Stomach (tissue), 9 donors: ENCODE data around the gene ABCA12. TPM values are rescaled to one million over a fixed set of nuclear protein-coding genes. Genes with fewer than 3 reads are reported as not detected.

ENCODE experiments used
- DNase-seq, 2 donors: peaks; one replicate each; pipeline versions ENCODE4 v3.0.0 to v3.0.0-alpha.2; 2013 to 2019
- H3K27ac ChIP-seq, 5 donors: fragments of 200-600 bp in 4 of 5; sonication (generic) in 4 of 5; one replicate each; pipeline ENCODE4 v1.5.1; 2013 to 2019; ENCODE audit warnings: mild to moderate bottlenecking in 1 of 5, moderate library complexity in 1 of 5
- H3K27me3 ChIP-seq, 3 donors: fragments of 200-600 bp; sonication (generic); one replicate each; pipeline ENCODE4 v1.5.1; 2017 to 2019; ENCODE audit warnings: mixed run types in 1 of 3
- H3K36me3 ChIP-seq, 4 donors: fragments of 200-600 bp; sonication (generic); 1 replicate in 3 of 4; 2 replicates in 1 of 4; pipeline ENCODE4 v1.5.1; 2016 to 2019
- H3K4me1 ChIP-seq, 4 donors: fragments of 200-600 bp; sonication (generic); one replicate each; pipeline ENCODE4 v1.5.1; 2016 to 2019
- H3K4me3 ChIP-seq, 4 donors: fragments of 200-600 bp; sonication (generic) in 3 of 4; one replicate each; pipeline ENCODE4 v1.5.1; 2016 to 2019; ENCODE audit warnings: mild to moderate bottlenecking in 1 of 4
- H3K9me3 ChIP-seq, 4 donors: fragments of 200-600 bp; sonication (generic); one replicate each; pipeline ENCODE4 v1.5.1; 2016 to 2019
- CTCF ChIP-seq, 7 experiments: fragments of 450-650 bp in 4 of 7; fragments of 200-600 bp in 3 of 7; sonication (generic) in 3 of 7; IDR thresholded peaks; one replicate each; pipeline ENCODE4 v1.5.1; 2016 to 2019; ENCODE audit warnings: antibody characterized with exemption in 7 of 7, control low read depth in 2 of 7, mild to moderate bottlenecking in 1 of 7
- EP300 ChIP-seq: sonication (generic); formaldehyde crosslinking; IDR thresholded peaks from one replicate; pipeline ENCODE4 v1.6.1; 2017; ENCODE audit warnings: antibody characterized with exemption
- POLR2A ChIP-seq, 4 donors: fragments of 450-650 bp; IDR thresholded peaks; one replicate each; pipeline ENCODE4 v1.6.1; 2016; ENCODE audit warnings: antibody characterized with exemption in 4 of 4, control low read depth in 2 of 4, mild to moderate bottlenecking in 1 of 4, moderate library complexity in 1 of 4
- POLR2AphosphoS5 ChIP-seq, 3 donors: sonication (generic); formaldehyde crosslinking; IDR thresholded peaks; one replicate each; pipeline ENCODE4 v1.6.1; 2016; ENCODE audit warnings: antibody characterized with exemption in 3 of 3
- WGBS, 5 donors: extraction: QIAGEN DNeasy Blood & Tissue Kit in 3 of 5; methylation state at CpG; one replicate each; pipeline versions ENCODE4 v1.1.5 to v1.1.7; 2013 to 2018; 5-methylcytosine and 5-hydroxymethylcytosine counted together
- intact Hi-C: fragments of 100-400 bp; cut with DNase I; formaldehyde crosslinking; loops from one replicate; pipeline ENCODE4 v1.15.1; 2023; ENCODE audit warnings: low total_unique reads
- polyA plus RNA-seq, 3 donors: library from polyadenylated mRNA; stranded (reverse); fragments of 200-250 nt; gene quantifications; one replicate each; pipeline ENCODE4 v1.2.3, GENCODE V29; 2013
- total RNA-seq, 5 donors: library from RNA; depleted of rRNA; stranded (reverse); fragments of >200 nt; gene quantifications; one replicate each; pipeline versions ENCODE4 v1.1.0 to v1.2.3, GENCODE V29; 2014 to 2016
- donor health status: healthy with polysubstance abuse.
- donor health status: Bipolar disorder and iron deficiency.
- donor health status: healthy.

Gene ABCA12
- total and polyA plus RNA-seq, 8 donors: under 0.01 to 1.8 (median 0.15) TPM; not detected in 4

- no peak overlapping the region for H3K27ac ChIP-seq
- intact Hi-C loops: no loop called here
- 75 to 87% (median 80%) methylated on average over 5 of the region's 5 CpGs for WGBS, 5 donors
Measured at GRCh38 chr2:214966420-214966819, 172.0 kb downstream of the ABCA12 start.

DNA sequence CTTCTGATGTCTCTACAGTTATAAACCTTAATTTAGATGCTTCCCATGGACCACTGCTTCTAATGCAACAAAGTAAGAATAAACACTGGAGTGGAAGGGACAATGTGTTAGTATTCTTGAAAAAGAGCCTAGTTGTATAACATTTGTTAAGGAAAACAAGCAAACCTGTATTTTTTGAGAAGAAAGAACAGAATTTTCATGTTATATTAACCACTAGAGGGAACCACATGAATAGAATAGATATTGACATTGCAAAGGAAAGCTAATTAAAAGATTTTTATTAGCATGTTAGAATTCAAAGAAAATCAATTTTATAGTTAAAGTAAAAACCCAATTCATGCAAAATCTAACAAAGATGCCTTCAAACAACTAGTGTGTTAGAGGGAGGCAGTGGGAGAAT is 177.7 kb downstream of the ABCA12 start:
- no peak overlapping the region for H3K27ac ChIP-seq
- H3K4me1 ChIP-seq: no peaks in the 10 kb centered on the region
- no peaks in the 10 kb centered on the region for H3K36me3 ChIP-seq
- H3K9me3 ChIP-seq: peaks cover 0 to 10% (median 0%) of the 10 kb centered on the region in 4 donors
- intact Hi-C loops: no loop called here
- DNase-seq: no peak
- no peaks in the 10 kb centered on the region for H3K27me3 ChIP-seq
- TF ChIP-seq POLR2A (IDR thresholded peaks at IDR 0.05): no peak
- no peak overlapping the region for H3K4me3 ChIP-seq

More at GRCh38 chr2:214966420-214966819, 172.0 kb downstream of the ABCA12 start:
- no peak for TF ChIP-seq CTCF (IDR thresholded peaks at IDR 0.05)
- no peak for TF ChIP-seq POLR2A (IDR thresholded peaks at IDR 0.05)
- TF ChIP-seq POLR2AphosphoS5 (IDR thresholded peaks at IDR 0.05): no peak
- TF ChIP-seq EP300: no peak
- peaks cover 0 to 10% (median 0%) of the 10 kb centered on the region in 4 donors for H3K9me3 ChIP-seq
- no peak overlapping the region for H3K4me3 ChIP-seq
- H3K36me3 ChIP-seq: no peaks in the 10 kb centered on the region
- H3K4me1 ChIP-seq: no peaks in the 10 kb centered on the region
- no peaks in the 10 kb centered on the region for H3K27me3 ChIP-seq
- DNase-seq: no peak

DNA sequence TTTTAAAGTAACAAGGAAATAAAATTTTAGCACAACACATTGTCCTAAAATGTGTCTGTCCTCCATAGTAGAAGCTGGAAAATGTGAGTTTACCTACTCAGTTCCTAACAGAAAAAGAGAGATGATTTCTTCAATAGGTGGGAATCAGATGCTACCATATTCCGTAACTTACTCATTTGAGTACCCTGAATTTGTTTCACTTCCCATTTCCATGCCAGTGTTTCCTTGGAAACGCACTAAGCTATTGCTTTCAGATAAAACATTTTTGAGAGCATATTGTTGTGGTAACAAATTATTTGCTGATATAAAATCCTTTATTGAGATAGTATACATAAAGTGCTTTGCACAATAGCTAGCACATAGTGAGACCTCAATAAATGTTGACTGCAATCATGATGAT is 191.5 kb downstream of the ABCA12 start:
- WGBS, 5 donors: 84 to 94% (median 86%) methylated on average over 2 of the region's 2 CpGs
- no peak for TF ChIP-seq POLR2A (IDR thresholded peaks at IDR 0.05)
- no peak for TF ChIP-seq POLR2AphosphoS5 (IDR thresholded peaks at IDR 0.05)
- TF ChIP-seq EP300: no peak
- no peak for TF ChIP-seq CTCF (IDR thresholded peaks at IDR 0.05)
- Histone ChIP-seq H3K4me1 (no peaks in the 10 kb centered on the region), H3K27me3 (no peaks in the 10 kb centered on the region), H3K27ac (no peak overlapping the region), H3K4me3 (no peak overlapping the region), H3K9me3 (no peaks in the 10 kb centered on the region), H3K36me3 (no peaks in the 10 kb centered on the region)
- intact Hi-C loops: no loop called here
- no peak for DNase-seq

- WGBS, 5 donors: 79 to 87% (median 83%) methylated on average over 4 of the region's 4 CpGs
- no peak for DNase-seq
- TF ChIP-seq POLR2A (IDR thresholded peaks at IDR 0.05) (no peak), EP300 (no peak), POLR2AphosphoS5 (IDR thresholded peaks at IDR 0.05) (no peak), CTCF (IDR thresholded peaks at IDR 0.05) (no peak)
- H3K36me3 ChIP-seq: no peaks in the 10 kb centered on the region
- H3K4me3 ChIP-seq: no peak overlapping the region
- H3K9me3 ChIP-seq: no peaks in the 10 kb centered on the region
- intact Hi-C loops: no loop called here
- H3K4me1 ChIP-seq: no peaks in the 10 kb centered on the region
- no peaks in the 10 kb centered on the region for H3K27me3 ChIP-seq
- H3K27ac ChIP-seq: no peak overlapping the region
Measured at GRCh38 chr2:214934006-214934405, 204.4 kb downstream of the ABCA12 start.

GRCh38 chr2:214904634-214905033 is 233.8 kb downstream of the ABCA12 start:
- H3K27me3 ChIP-seq: no peaks in the 10 kb centered on the region
- no peak overlapping the region for H3K4me3 ChIP-seq
- DNase-seq: no peak
- H3K9me3 ChIP-seq: no peaks in the 10 kb centered on the region
- H3K36me3 ChIP-seq: no peaks in the 10 kb centered on the region
- H3K27ac ChIP-seq: no peak overlapping the region
- no peak for TF ChIP-seq CTCF (IDR thresholded peaks at IDR 0.05)
- TF ChIP-seq EP300: no peak
- TF ChIP-seq POLR2AphosphoS5 (IDR thresholded peaks at IDR 0.05): no peak
- no peak for TF ChIP-seq POLR2A (IDR thresholded peaks at IDR 0.05)
- intact Hi-C loops: no loop called here
- H3K4me1 ChIP-seq: no peaks in the 10 kb centered on the region
- WGBS, 5 donors: 32 to 53% (median 44%) methylated on average over 6 of the region's 6 CpGs
